Ishikawa (cell line): ENCODE measurements around the gene WDFY2.

Source experiments
- CEBPB ChIP-seq: IDR thresholded peaks from 2 replicates; pipeline ENCODE4 v1.6.1; 2012
- CREB1 ChIP-seq: IDR thresholded peaks from 2 replicates; pipeline ENCODE4 v1.6.1; 2012; ENCODE audit warnings: low read depth
- EGR1 ChIP-seq: IDR thresholded peaks from 2 replicates; pipeline ENCODE4 v1.6.1; 2012
- EP300 ChIP-seq: IDR thresholded peaks from 2 replicates; pipeline ENCODE4 v1.6.1; 2012; ENCODE audit warnings: borderline replicate concordance
- FOXM1 ChIP-seq: IDR thresholded peaks from 2 replicates; pipeline ENCODE4 v1.6.1; 2012; ENCODE audit warnings: low read depth, borderline replicate concordance
- NFIC ChIP-seq: IDR thresholded peaks from 2 replicates; pipeline ENCODE4 v1.6.1; 2012
- RAD21 ChIP-seq: IDR thresholded peaks from 2 replicates; pipeline ENCODE4 v1.6.1; 2012; ENCODE audit warnings: low read depth
- TAF1 ChIP-seq: IDR thresholded peaks from 2 replicates; pipeline ENCODE4 v1.6.1; 2012; ENCODE audit warnings: low read depth, mild to moderate bottlenecking
- TCF12 ChIP-seq: IDR thresholded peaks from 2 replicates; pipeline ENCODE4 v1.6.1; 2012; ENCODE audit warnings: low read depth
- TEAD4 ChIP-seq: IDR thresholded peaks from 2 replicates; pipeline ENCODE4 v1.6.1; 2012
- YY1 ChIP-seq: IDR thresholded peaks from 2 replicates; pipeline ENCODE4 v1.6.1; 2012; ENCODE audit warnings: low read depth
- ZBTB7A ChIP-seq: IDR thresholded peaks from 2 replicates; pipeline ENCODE4 v1.6.1; 2012; ENCODE audit warnings: low read depth
- TF ChIP-seq, protein P1 (sequence below): IDR thresholded peaks from 2 replicates; pipeline ENCODE4 v1.6.1; 2012
- TF ChIP-seq, protein P2 (sequence below): IDR thresholded peaks from 2 replicates; pipeline ENCODE4 v1.6.1; 2012
- TF ChIP-seq, protein P3 (sequence below): IDR thresholded peaks from 2 replicates; pipeline ENCODE4 v1.6.1; 2012; ENCODE audit warnings: low read depth, mild to moderate bottlenecking

WDFY2 gene

DNA sequence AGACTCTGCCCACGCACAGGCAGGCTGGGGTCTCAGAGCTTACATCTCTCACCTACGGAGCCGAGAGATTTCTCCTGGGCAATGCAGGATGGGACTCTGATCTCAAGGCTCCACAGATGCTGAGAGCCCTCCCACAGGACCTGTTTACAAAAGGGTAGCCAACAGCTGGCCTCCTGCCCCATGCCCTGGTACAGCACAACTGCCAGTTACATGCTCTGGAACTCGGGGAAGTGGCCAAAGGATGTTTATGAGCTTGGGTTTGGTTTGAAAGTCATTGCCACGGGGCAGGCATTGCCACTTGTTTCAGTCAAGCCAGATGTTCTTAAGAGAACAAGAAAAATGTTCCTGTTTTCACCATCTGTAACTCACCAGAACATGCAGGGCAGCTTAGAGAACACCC, 216.2 kb downstream of the WDFY2 start:
- no peak for TF ChIP-seq CREB1
- no peak for TF ChIP-seq RAD21
- TF ChIP-seq FOXM1 = no peak
- TF ChIP-seq, protein P1, sequence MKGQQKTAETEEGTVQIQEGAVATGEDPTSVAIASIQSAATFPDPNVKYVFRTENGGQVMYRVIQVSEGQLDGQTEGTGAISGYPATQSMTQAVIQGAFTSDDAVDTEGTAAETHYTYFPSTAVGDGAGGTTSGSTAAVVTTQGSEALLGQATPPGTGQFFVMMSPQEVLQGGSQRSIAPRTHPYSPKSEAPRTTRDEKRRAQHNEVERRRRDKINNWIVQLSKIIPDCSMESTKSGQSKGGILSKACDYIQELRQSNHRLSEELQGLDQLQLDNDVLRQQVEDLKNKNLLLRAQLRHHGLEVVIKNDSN = no peak
- no peak for TF ChIP-seq ZBTB7A
- no peak for TF ChIP-seq EP300
- TF ChIP-seq YY1 = no peak
- no peak for TF ChIP-seq NFIC
- TF ChIP-seq TAF1 = no peak
- TF ChIP-seq CEBPB = no peak
- TF ChIP-seq TCF12 = no peak

DNA sequence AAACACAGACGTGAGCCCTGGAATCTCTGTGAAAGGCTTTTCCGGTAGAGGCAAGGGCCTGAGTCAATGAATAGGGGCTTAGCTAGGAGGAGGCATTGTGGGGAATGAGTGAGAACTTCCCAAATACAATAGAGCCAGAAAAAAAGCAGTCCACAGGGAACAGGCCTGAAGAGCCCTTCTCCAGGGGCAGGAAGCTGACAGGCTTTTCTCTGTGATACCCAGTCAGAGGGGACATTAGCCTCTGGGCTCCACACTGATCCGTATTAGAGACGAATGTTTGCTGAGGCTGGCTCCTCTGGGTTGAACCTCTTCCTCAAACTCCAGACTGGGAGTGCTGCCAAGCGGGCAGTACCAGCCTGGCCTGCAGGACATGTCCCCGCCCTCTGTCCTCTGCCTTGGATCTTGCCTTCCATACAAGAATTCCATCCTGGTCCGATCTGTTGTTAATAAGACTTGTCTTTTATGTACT, 217.4 kb downstream of the WDFY2 start:
- TF ChIP-seq, protein P1 = no peak
- TF ChIP-seq EGR1 (no peak), TEAD4 (no peak), CREB1 (no peak), NFIC (no peak), CEBPB (no peak), TCF12 (no peak), YY1 (no peak), TAF1 (no peak), RAD21 (no peak), EP300 (no peak), ZBTB7A (no peak), FOXM1 (no peak)
- TF ChIP-seq, protein P2, sequence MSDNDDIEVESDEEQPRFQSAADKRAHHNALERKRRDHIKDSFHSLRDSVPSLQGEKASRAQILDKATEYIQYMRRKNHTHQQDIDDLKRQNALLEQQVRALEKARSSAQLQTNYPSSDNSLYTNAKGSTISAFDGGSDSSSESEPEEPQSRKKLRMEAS = no peak
- TF ChIP-seq, protein P3, sequence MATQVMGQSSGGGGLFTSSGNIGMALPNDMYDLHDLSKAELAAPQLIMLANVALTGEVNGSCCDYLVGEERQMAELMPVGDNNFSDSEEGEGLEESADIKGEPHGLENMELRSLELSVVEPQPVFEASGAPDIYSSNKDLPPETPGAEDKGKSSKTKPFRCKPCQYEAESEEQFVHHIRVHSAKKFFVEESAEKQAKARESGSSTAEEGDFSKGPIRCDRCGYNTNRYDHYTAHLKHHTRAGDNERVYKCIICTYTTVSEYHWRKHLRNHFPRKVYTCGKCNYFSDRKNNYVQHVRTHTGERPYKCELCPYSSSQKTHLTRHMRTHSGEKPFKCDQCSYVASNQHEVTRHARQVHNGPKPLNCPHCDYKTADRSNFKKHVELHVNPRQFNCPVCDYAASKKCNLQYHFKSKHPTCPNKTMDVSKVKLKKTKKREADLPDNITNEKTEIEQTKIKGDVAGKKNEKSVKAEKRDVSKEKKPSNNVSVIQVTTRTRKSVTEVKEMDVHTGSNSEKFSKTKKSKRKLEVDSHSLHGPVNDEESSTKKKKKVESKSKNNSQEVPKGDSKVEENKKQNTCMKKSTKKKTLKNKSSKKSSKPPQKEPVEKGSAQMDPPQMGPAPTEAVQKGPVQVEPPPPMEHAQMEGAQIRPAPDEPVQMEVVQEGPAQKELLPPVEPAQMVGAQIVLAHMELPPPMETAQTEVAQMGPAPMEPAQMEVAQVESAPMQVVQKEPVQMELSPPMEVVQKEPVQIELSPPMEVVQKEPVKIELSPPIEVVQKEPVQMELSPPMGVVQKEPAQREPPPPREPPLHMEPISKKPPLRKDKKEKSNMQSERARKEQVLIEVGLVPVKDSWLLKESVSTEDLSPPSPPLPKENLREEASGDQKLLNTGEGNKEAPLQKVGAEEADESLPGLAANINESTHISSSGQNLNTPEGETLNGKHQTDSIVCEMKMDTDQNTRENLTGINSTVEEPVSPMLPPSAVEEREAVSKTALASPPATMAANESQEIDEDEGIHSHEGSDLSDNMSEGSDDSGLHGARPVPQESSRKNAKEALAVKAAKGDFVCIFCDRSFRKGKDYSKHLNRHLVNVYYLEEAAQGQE = no peak

DNA sequence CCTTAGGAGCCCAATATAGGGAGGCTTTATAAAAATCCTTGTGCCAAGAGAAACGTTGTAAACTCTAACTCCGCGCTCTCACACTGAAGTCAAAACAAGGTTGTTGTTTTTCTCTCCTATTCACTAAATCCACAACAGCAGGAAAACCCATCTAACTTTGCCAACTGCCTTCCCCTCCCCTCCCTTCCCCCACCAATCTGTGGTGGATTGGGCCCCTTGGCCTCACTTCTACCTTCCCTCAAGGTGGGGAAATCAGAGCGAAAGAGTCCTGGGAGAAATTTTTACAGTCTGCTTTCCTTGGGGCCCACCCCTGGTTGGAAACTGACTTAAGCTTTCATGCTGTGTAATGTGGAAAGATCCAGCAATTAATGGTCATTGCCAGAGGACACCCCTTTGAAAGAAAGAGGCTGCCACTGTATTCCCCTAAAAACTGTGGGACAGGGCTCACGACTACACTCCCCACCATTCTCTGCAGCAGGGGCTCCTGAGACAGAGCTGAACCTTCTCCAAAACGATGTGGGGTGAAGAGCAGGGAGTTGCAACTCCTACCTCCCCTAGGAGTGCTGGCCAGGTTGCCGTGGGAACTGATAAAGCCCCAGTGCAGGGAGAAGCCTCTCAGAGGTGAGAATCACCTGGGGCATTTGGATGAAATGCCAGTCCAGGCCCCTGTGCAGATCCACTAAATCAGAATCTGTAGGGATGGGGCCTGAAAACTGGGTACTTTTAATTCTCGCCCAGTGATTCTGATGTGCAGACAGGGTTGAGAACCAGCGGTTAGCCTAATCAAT, 218.6 kb downstream of the WDFY2 start:
- TF ChIP-seq EGR1 (no peak), EP300 (no peak), CREB1 (no peak), NFIC (no peak), TAF1 (no peak), RAD21 (no peak), FOXM1 (no peak), ZBTB7A (no peak), YY1 (no peak), TEAD4 (no peak)
- TF ChIP-seq, protein P2 = no peak
- TF ChIP-seq, protein P3 = no peak
- TF ChIP-seq, protein P1 = no peak

DNA sequence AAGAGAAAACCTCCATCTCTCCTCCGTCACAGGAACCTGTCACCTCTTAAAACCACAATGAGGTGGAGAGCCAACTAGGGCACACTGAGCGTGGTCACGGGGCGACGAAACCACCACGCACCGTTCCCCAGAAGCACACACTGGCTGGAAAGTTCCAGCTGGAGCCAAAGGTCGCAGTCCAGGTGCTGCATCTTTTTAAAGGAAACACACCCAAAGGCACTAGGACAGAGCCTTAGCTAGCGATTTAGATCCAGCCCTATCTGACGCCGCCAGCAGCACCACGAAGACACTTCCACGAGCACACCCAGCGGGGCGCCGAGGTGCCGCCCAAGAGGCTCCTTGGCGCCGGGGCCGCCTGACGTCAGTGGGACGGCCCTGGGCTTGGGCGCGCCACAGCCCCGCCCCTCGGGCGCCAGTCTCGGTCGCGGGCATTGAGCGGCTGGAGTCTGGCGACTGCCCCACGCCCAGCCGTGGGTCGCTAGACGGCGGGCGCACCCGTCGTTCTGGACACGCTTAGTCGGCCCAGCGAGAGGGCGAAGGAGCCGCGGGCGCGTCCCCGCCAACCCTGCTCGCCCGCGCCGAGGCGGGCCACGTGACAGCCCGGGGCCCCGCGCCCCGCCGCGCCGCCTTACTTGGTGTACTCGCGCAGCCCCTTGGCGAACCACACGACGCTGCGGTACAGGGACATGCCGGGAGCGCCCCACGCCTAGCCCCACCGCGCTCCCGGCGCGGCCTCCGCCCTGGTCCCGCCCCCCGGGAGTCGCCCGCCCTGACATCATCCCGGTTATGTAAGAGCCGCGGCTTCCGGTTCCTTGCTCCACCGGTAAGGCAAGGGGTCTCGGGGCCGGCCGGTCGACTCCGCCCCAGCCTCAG, 219.4 kb downstream of the WDFY2 start, which contains the start of gene DHRS12:
Gene DHRS12, minus strand, starts transcription at position 742 of the 873 bp plus-strand sequence. CDS start 4,504 bp downstream, outside the sequence.
- TF ChIP-seq CEBPB = peak; percentile 75
- TF ChIP-seq, protein P3 = no peak
- no peak for TF ChIP-seq EGR1
- TF ChIP-seq ZBTB7A = peak; percentile 83
- 0 out of 2 replicates have a peak, but pooled peaks have one; percentile 6 for TF ChIP-seq NFIC
- TF ChIP-seq TCF12 = peak; percentile 33; the same call in 1 of the 2 replicates
- TF ChIP-seq, protein P1 = peak; percentile 80
- TF ChIP-seq TAF1 = peak; percentile 50
- TF ChIP-seq FOXM1 = no peak
- no peak for TF ChIP-seq YY1
- TF ChIP-seq CREB1 = peak; percentile 46; the same call in 1 of the 2 replicates
- 0 out of 2 replicates have a peak, but pooled peaks have one; percentile 12 for TF ChIP-seq EP300
- TF ChIP-seq RAD21 = no peak
- TF ChIP-seq, protein P2 = peak; percentile 94
- TF ChIP-seq TEAD4 = no peak
